Thyroid gland (tissue), 4 donors: Measurements from ENCODE around the gene SUCNR1.

Experiments
- CTCF ChIP-seq, 6 experiments: fragments of 200-600 bp in 3 of 6; fragments of 450-650 bp in 3 of 6; sonication (generic) in 3 of 6; IDR thresholded peaks; one replicate each; pipeline ENCODE4 v1.5.1; 2016 to 2019; ENCODE audit warnings: antibody characterized with exemption in 6 of 6, mild to moderate bottlenecking in 2 of 6, inconsistent platforms in 1 of 6, moderate library complexity in 1 of 6
- POLR2A ChIP-seq, 2 donors: fragments of 450-650 bp; IDR thresholded peaks; one replicate each; pipeline ENCODE4 v1.6.1; 2017; ENCODE audit warnings: antibody characterized with exemption in 2 of 2, mild to moderate bottlenecking in 2 of 2, moderate library complexity in 1 of 2

GRCh38 chr3:151827816-151828215 is 45.6 kb upstream of the SUCNR1 start:
- no peak for TF ChIP-seq CTCF (IDR thresholded peaks at IDR 0.05)
- no peak for TF ChIP-seq POLR2A (IDR thresholded peaks at IDR 0.05)
